Tibial nerve (tissue), 3 donors: ENCODE measurements around the gene GLRA1.

Experiments used
- POLR2A ChIP-seq, 2 donors: fragments of 450-650 bp; IDR thresholded peaks; one replicate each; pipeline ENCODE4 v1.6.1; 2017; ENCODE audit warnings: antibody characterized with exemption in 2 of 2, mild to moderate bottlenecking in 2 of 2, moderate library complexity in 2 of 2
- TF ChIP-seq, protein P1 (sequence below), 5 experiments: fragments of 200-600 bp in 3 of 5; fragments of 450-650 bp in 2 of 5; sonication (generic) in 3 of 5; IDR thresholded peaks; one replicate each; pipeline ENCODE4 v1.5.1; 2016 to 2019; ENCODE audit warnings: antibody characterized with exemption in 5 of 5, mild to moderate bottlenecking in 3 of 5, moderate library complexity in 2 of 5

DNA sequence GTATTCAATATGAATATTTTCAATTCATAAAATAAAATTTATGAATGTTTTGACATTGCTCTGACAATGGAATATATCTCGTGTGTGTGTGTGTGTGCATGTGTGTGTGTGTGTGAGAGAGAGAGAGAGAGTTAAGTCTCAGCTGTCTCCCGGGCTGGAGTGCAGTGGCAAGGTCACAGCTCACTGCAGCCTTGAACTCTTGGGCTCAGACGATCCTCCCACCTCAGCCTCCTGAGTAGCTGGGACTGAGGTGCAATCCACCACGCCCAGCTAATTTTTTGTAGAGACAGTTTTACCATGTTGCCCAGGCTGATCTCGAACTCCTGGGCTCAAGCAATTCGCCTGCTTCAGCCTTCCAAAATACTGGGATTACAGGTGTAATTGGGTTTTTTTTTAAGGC is 136.8 kb downstream of the GLRA1 start:
- TF ChIP-seq, protein P1, sequence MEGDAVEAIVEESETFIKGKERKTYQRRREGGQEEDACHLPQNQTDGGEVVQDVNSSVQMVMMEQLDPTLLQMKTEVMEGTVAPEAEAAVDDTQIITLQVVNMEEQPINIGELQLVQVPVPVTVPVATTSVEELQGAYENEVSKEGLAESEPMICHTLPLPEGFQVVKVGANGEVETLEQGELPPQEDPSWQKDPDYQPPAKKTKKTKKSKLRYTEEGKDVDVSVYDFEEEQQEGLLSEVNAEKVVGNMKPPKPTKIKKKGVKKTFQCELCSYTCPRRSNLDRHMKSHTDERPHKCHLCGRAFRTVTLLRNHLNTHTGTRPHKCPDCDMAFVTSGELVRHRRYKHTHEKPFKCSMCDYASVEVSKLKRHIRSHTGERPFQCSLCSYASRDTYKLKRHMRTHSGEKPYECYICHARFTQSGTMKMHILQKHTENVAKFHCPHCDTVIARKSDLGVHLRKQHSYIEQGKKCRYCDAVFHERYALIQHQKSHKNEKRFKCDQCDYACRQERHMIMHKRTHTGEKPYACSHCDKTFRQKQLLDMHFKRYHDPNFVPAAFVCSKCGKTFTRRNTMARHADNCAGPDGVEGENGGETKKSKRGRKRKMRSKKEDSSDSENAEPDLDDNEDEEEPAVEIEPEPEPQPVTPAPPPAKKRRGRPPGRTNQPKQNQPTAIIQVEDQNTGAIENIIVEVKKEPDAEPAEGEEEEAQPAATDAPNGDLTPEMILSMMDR (IDR thresholded peaks at IDR 0.05), result no peak
- TF ChIP-seq POLR2A (IDR thresholded peaks at IDR 0.05), result no peak
